GM12875 (cell line): ENCODE results near the gene PBXIP1.
A peak's percentile ranks its signal among the peaks of the same experiment; 100 is the strongest.

Source experiments
- H3K4me3 ChIP-seq: one replicate; pipeline ENCODE4 v1.5.1; 2011; ENCODE audit warnings: low read depth, low read length, control low read depth
- CTCF ChIP-seq: IDR thresholded peaks from 2 replicates; pipeline ENCODE4 v1.5.1; 2011; ENCODE audit warnings: low read depth, mild to moderate bottlenecking, control low read depth, inconsistent platforms, low read length, moderate library complexity, borderline replicate concordance; ENCODE audit not compliant: insufficient read depth

PBXIP1 gene

GRCh38 chr1:154969860-154970452 is 14.1 kb upstream of the PBXIP1 start:
- no peak for TF ChIP-seq CTCF
- peak overlapping the region; percentile 28 for H3K4me3 ChIP-seq

GRCh38 chr1:154969246-154969645 is 13.3 kb upstream of the PBXIP1 start:
- no peak overlapping the region for H3K4me3 ChIP-seq
- no peak for TF ChIP-seq CTCF

GRCh38 chr1:154968731-154969130 is 12.8 kb upstream of the PBXIP1 start:
- H3K4me3 ChIP-seq: no peak overlapping the region
- TF ChIP-seq CTCF: no peak

GRCh38 chr1:154967331-154967950 is 11.5 kb upstream of the PBXIP1 start:
- H3K4me3 ChIP-seq: no peak overlapping the region
- no peak for TF ChIP-seq CTCF

GRCh38 chr1:154966111-154966510 is 10.2 kb upstream of the PBXIP1 start:
- TF ChIP-seq CTCF: no peak
- no peak overlapping the region for H3K4me3 ChIP-seq

- no peak for TF ChIP-seq CTCF
- no peak overlapping the region for H3K4me3 ChIP-seq
Measured at GRCh38 chr1:154964359-154964758, 8.5 kb upstream of the PBXIP1 start.

- TF ChIP-seq CTCF: no peak
Measured at GRCh38 chr1:154963643-154964042, 7.7 kb upstream of the PBXIP1 start.

More at GRCh38 chr1:154963643-154964042, 7.7 kb upstream of the PBXIP1 start:
- no peak overlapping the region for H3K4me3 ChIP-seq
